RWPE2 (cell line): Measurements from ENCODE around the gene RPTOR.

ENCODE experiments used
- ATAC-seq: fragments of 200-7000 bp; cut with Tn5 transposase; 3 replicates; pipeline ENCODE4 v1.9.1; 2021; ENCODE audit warnings: low read depth
- DNase-seq: peaks from one replicate; pipeline ENCODE4 v3.0.0-alpha.2; 2020; ENCODE audit warnings: low spot score
- H3K27ac ChIP-seq: fragments of 450-650 bp; 2 replicates; pipeline ENCODE4 v1.5.1; 2017; ENCODE audit warnings: mild to moderate bottlenecking; ENCODE audit not compliant: poor library complexity, severe bottlenecking
- H3K27me3 ChIP-seq: fragments of 250-450 bp; sonication (Bioruptor Pico); 2 replicates; pipeline ENCODE4 v1.5.1; 2021; ENCODE audit warnings: mild to moderate bottlenecking, moderate library complexity; ENCODE audit not compliant: insufficient read depth, poor library complexity, severe bottlenecking
- H3K36me3 ChIP-seq: fragments of 250-450 bp; sonication (Bioruptor Pico); 2 replicates; pipeline ENCODE4 v1.5.1; 2020; ENCODE audit warnings: low read depth, mild to moderate bottlenecking, moderate library complexity
- H3K4me1 ChIP-seq: fragments of 250-450 bp; sonication (Bioruptor Pico); 2 replicates; pipeline ENCODE4 v1.5.1; 2021; ENCODE audit warnings: mild to moderate bottlenecking, moderate library complexity; ENCODE audit not compliant: insufficient read depth, poor library complexity, severe bottlenecking
- H3K4me3 ChIP-seq: fragments of 250-450 bp; sonication (Bioruptor Pico); 2 replicates; pipeline ENCODE4 v1.5.1; 2021; ENCODE audit warnings: mild to moderate bottlenecking, moderate library complexity; ENCODE audit not compliant: severe bottlenecking
- H3K9me3 ChIP-seq: fragments of 250-450 bp; sonication (Bioruptor Pico); 2 replicates; pipeline ENCODE4 v1.5.1; 2021; ENCODE audit warnings: mild to moderate bottlenecking, moderate library complexity; ENCODE audit not compliant: severe bottlenecking
- TF ChIP-seq, protein P1 (sequence below): fragments of 450-650 bp; IDR thresholded peaks from one replicate; pipeline ENCODE4 v1.5.1; 2017; ENCODE audit warnings: mild to moderate bottlenecking, moderate library complexity; ENCODE audit not compliant: poor library complexity, severe bottlenecking

RPTOR gene

DNA sequence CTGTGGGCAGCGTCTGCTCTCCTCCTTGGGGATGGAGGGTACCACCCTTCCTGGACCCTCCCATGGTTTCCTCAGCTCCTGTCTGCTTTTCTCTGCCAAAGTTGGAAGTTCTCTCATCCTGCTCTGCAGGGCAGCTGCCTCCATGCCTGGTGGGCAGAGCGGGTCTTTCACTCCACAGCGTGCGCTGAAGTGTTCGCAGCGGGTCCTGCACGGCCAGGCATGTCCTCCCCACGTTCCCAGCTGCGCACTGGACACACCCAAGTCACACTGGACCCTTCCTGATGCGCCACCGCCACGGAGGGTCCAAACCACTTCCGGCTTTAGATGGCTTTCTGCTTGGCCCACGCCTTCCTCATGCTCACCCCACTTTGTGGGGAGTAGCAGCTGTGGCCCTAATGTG lies 34.5 kb upstream of the RPTOR start:
- Histone ChIP-seq H3K4me1 (no peaks in the 10 kb centered on the region), H3K27ac (no peak overlapping the region), H3K4me3 (no peak overlapping the region), H3K9me3 (no peaks in the 10 kb centered on the region), H3K27me3 (no peaks in the 10 kb centered on the region), H3K36me3 (no peaks in the 10 kb centered on the region)
- DNase-seq (no peak), ATAC-seq (no peak)
- TF ChIP-seq, protein P1, sequence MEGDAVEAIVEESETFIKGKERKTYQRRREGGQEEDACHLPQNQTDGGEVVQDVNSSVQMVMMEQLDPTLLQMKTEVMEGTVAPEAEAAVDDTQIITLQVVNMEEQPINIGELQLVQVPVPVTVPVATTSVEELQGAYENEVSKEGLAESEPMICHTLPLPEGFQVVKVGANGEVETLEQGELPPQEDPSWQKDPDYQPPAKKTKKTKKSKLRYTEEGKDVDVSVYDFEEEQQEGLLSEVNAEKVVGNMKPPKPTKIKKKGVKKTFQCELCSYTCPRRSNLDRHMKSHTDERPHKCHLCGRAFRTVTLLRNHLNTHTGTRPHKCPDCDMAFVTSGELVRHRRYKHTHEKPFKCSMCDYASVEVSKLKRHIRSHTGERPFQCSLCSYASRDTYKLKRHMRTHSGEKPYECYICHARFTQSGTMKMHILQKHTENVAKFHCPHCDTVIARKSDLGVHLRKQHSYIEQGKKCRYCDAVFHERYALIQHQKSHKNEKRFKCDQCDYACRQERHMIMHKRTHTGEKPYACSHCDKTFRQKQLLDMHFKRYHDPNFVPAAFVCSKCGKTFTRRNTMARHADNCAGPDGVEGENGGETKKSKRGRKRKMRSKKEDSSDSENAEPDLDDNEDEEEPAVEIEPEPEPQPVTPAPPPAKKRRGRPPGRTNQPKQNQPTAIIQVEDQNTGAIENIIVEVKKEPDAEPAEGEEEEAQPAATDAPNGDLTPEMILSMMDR = no peak

DNA sequence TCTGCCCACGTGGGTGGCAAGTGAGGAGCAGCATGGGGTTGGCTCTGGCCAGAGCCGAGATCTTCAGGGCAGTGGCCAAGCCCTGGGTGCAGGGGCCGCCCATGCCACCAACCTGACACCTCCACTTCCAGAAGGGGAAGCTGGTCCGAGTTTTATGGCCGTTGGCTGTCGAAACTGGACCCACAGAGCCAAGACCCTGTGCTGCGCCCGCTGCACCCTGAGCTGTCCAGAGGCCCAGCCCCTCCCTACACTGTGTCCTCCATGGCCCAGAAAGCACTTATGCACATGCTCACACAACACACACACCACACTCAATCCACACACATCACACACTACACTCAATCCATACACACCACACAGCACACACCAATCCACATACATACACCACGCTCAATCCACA lies 33.9 kb upstream of the RPTOR start:
- H3K9me3 ChIP-seq = no peaks in the 10 kb centered on the region
- ATAC-seq (no peak; the same call in 2 of the 3 replicates), DNase-seq (no peak)
- H3K27ac ChIP-seq = no peak overlapping the region
- TF ChIP-seq, protein P1 = no peak
- H3K4me3 ChIP-seq = no peak overlapping the region
- no peaks in the 10 kb centered on the region for H3K36me3 ChIP-seq
- no peaks in the 10 kb centered on the region for H3K4me1 ChIP-seq
- H3K27me3 ChIP-seq = no peaks in the 10 kb centered on the region

DNA sequence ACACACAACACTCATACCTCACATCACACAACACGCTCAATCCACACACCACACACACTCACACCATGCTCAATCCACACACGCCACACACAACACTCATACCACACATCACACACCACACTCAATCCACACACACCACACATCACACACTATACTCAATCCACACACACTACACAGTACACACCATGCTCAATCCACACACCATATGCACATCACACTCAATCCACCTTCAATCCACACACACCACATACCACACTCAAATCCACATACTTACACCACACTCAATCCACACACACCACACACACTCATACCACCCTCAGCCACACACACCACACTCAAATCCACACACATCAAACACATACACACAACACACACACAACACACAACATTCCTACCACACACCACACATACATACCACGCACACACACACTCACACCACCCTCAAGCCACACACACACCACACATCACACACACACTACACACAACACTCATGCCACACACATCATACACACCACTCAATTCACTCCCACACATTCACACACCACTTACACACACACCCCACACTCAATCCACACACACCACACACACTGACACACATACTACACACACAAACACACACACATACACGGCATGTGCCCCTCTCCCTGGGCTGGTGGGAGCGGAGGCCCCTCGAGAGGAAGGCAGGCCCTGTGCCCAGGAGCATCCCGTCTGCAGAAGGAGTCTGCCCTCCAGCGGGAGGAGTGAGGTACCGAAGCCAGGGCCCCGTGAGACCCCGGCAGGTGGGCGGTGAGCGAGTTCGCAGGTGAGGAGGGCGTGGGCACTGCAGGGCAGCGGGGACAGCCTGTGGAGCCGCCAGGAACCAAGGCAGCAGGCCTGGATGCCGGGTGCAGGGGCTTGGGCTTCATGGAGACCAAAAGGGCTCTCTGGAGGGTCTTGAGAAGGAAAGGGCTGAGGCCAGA lies 33.1 kb upstream of the RPTOR start:
- Histone ChIP-seq H3K27me3 (no peaks in the 10 kb centered on the region), H3K27ac (no peak overlapping the region)

DNA sequence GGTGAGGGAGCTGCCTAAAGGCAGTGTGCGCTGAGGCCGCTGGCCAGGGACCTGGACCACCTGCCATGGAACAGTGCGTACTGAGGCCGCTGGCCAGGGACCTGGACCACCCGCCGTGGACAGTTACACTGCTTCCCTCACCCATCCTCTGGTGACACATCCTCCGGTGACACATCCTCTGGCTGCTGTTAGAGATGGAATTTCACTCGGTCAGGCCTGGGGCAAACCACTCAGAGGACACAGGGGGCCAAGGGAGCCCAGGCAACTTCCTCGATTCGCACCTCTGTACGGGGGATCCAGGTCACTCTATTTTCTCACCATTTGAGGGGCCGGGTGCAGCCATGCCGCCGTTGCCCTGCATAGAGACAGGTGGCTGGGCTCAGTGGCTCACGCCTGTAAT lies 32.4 kb upstream of the RPTOR start:
- no peaks in the 10 kb centered on the region for H3K27me3 ChIP-seq
- TF ChIP-seq, protein P1 = no peak
- ATAC-seq = peak; percentile 29; the same call in 1 of the 3 replicates
- no peak overlapping the region for H3K27ac ChIP-seq
- no peaks in the 10 kb centered on the region for H3K36me3 ChIP-seq
- H3K9me3 ChIP-seq = no peaks in the 10 kb centered on the region
- no peak overlapping the region for H3K4me3 ChIP-seq
- DNase-seq = no peak
- no peaks in the 10 kb centered on the region for H3K4me1 ChIP-seq

More for the DNA sequence above, 33.1 kb upstream of the RPTOR start:
- ATAC-seq = 0 out of 3 replicates have a peak, but pooled peaks have one; percentile 14
- no peak for DNase-seq
- no peaks in the 10 kb centered on the region for H3K4me1 ChIP-seq
- H3K9me3 ChIP-seq = no peaks in the 10 kb centered on the region
- H3K36me3 ChIP-seq = no peaks in the 10 kb centered on the region
- TF ChIP-seq, protein P1 = no peak
- no peak overlapping the region for H3K4me3 ChIP-seq

DNA sequence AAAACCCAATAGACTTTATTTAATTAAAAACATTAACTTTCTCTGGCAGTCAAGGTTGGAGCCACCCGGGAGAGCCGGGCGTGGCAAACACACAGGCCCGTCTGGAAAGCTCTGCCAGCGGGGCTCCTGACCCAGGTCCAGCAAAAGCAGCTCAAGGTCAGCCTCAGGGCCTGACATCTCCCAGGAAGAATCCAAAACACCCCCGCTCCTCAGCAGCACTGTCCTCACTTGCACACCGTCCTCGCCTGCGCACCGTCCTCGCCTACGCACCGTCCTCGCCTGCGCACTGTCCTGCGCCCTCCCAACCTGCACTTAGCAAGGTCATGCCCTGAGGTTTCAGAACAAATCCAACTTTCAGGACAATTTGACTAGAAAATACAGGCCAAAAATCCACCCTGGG lies 31.4 kb upstream of the RPTOR start:
- no peaks in the 10 kb centered on the region for H3K27me3 ChIP-seq
- H3K27ac ChIP-seq = no peak overlapping the region
- no peaks in the 10 kb centered on the region for H3K4me1 ChIP-seq
- ATAC-seq = no peak
- no peaks in the 10 kb centered on the region for H3K36me3 ChIP-seq
- no peaks in the 10 kb centered on the region for H3K9me3 ChIP-seq
- no peak for DNase-seq
- TF ChIP-seq, protein P1 = no peak
- H3K4me3 ChIP-seq = no peak overlapping the region
